ENCODE measurements around the gene INS. TPM values are rescaled to one million over a fixed set of nuclear protein-coding genes. Genes with fewer than 3 reads are reported as not detected.
"Not testable (repeated sequence)": the region's sequence is repeated elsewhere in the genome, so short reads cannot be mapped to it uniquely, and the experiment has no call there.

INS gene
- polyA plus RNA-seq, 5 donors, result not detected

GRCh38 chr11:2134022-2135010 is 26.7 kb downstream of the INS start:
- no peak for DNase-seq

DNA sequence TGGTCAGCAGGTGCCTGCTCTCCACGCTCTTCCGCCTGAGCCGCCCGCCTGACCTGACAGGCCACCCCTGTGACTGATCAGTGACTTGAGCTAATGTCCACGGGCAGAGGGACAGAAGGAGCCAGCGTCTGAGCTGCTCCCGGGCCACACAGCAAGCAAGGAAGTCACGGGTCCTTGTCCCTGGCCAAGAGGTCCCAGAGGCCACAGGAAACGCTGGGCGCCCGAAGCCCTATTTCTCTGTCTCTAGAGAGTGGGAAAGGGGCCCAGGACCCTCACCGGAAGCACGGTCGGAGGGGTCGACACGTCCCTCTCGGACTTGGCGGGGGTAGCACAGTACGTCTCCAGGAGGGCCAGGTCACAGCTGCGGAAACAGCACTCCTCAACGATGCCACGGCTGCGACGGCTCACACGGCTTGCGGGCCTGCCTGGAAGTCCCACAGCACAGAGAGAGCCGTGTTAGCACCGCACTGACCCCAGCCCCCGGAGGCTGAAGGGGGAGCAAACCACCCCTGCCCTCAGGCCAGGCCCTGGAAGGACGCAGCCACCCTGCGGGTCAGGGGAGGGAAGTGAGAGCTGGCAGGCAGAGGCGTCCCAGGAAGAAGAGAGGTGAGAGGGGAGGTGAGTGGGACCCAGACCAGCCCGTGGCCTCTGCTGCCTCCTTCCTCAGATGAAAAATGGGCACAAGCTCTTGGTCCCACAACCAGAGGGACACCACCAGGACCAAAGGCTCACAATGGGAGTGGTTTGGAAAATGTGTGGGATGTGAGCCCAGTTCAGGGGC is 27.6 kb downstream of the INS start:
- DNase-seq, result no peak

DNA sequence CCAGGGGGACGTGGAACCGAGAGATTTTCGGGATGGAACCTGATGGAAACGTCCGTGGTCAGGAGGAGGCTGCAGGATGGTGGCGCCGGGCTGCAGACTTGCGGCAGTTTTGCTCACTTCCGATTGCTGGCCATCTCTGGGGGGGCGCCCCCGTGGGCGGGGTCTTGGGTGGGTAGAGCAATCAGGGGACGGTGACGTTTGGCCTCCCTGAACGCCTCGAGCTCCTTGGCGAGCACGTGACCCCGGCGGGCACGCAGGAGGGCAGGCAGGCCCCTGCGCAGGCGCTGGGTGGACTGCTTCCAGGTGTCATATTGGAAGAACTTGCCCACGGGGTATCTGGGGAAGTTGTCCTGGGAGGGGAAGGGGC is 28.2 kb downstream of the INS start:
- DNase-seq, result no peak

DNA sequence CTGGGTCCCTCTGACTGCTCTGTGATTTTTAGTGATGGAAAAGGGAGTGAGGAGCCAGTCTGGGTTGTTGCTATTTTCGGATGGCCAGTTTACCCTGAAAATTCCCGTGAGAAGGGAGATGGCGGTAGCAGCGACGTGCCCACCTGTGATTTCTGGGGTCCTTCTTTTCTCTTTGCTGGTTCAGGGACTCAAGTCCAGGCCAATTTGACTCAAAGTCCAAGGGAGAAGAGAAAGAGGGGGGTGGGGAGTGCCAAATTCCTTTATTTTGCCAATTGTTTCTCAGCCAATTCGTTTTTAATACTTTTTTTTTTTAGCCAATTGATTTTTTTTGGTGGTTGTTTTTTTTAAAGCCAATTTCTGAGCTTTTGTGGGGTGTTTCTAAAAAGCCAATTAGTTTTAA is 28.8 kb downstream of the INS start:
- DNase-seq, result no peak

DNA sequence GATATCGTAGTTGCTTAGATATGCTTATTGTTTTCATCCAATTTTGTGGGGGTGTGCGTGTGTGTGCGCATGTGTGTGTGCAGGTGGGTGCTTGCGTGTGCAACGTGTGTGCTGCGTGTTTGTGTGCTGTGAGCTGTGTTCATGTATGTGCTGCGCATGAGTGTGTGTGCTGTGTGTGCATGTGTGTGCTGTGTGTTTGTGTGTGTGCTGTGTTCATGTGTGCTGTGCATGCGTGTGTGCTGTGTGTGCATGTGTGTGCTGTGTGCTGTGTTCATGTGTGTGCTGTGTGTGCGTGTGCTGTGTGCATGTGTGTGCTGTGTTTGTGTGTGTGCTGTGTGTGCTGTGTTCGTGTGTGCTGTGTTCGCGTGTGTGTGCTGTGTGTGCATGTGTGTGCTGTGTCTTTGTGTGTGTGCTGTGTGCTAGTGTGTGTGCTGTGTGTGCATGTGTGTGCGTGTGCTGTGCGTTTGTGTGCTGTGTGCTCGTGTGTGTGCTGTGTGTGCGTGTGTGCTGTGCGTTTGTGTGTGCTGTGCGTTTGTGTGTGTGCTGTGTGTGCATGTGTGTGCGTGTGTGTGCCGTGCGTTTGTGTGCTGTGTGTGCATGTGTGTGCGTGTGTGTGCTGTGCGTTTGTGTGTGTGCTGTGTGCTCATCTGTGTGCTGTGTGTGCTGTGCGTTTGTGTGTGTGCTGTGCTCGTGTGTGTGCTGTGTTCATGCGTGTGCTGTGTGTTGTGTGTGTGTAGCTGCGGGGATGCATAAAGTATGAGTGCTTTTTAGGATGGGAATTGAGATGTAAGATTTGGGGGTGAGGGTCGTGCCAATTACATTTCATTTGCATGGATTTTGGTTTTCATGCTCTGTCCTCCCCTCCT is 29.4 kb downstream of the INS start:
- DNase-seq, result no peak

GRCh38 chr11:2130881-2131352 is 30.1 kb downstream of the INS start:
- DNase-seq, result no peak

DNA sequence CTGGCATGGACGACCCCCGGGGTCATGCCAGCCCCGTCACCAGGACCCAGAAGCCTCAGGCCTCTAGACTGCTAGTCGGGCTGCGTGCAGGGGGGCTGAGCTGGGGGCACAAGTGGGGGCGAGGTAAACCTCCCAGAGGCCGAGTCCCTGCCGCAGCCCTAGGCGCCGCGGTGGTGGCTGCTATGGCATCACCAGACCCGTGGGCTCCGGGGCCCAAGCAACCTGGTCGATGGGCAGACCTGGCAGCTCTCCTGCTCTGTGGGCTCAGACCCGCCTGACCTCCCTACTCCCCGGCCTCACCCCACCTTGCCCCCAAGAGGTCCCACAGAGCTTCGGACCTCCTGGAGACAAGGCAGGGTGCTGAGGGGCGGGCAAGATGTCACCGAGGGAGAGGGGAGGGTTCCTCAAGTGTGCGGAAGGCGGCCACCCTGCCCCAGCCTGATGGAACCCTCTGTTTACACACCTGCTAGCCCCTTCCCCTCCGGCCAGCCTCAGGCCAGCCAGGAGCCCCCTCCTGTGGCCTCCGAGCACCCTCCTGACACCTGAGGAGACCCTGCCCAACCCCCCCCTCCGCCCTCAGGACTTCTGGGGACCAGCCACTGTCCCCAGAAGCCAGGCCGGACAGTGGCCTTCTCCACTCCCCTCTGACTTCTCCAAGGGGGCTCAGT is 31.2 kb downstream of the INS start:
- no peak for DNase-seq

DNA sequence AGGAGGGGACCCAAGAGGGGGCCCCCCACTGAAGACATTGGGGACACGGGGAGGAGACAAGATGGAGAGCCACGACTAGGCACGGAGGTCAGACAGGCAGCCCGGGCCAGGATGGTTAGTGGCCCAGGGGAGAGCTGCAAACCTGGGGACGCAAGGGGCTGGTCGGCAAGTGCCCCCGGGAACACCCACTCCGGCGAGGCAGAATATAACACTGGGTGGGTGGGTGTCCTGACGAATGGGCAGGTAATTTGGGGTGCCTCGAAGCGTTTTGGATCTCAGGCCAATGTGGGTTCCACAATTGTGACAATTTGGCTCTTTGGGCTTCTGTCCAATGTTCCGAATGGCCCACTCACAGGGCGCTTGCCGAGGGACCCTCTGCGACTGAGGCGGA is 31.7 kb downstream of the INS start:
- DNase-seq, result no peak

- no peak for DNase-seq
These were observed 32.3 kb downstream of the INS start for GRCh38 chr11:2128511-2129307.

GRCh38 chr11:2128130-2128510 is 32.9 kb downstream of the INS start:
- no peak for DNase-seq

- no peak for DNase-seq
These were observed 33.4 kb downstream of the INS start for GRCh38 chr11:2127482-2128129.

- no peak for DNase-seq
These were observed 34.4 kb downstream of the INS start for GRCh38 chr11:2126520-2127085.

- not testable (repeated sequence) for DNase-seq
These were observed 36.1 kb downstream of the INS start for GRCh38 chr11:2124736-2125484.

DNA sequence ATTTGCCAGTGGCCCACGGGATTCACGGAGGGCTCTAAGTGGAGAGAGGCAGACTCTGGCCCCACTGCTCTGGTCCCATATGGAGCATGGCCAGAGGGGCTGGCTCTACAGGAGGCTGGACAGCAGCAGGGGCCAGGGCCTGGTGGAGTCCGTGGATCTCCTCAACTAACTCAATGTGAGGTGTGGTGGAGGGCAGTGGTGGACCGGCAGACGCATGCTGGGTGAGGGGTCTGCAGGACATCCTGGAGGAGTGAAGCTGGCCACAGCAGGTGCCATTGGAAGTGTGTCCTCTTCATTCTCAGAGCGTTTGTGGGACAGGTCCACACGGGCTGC is 37.4 kb downstream of the INS start:
- no peak for DNase-seq

DNA sequence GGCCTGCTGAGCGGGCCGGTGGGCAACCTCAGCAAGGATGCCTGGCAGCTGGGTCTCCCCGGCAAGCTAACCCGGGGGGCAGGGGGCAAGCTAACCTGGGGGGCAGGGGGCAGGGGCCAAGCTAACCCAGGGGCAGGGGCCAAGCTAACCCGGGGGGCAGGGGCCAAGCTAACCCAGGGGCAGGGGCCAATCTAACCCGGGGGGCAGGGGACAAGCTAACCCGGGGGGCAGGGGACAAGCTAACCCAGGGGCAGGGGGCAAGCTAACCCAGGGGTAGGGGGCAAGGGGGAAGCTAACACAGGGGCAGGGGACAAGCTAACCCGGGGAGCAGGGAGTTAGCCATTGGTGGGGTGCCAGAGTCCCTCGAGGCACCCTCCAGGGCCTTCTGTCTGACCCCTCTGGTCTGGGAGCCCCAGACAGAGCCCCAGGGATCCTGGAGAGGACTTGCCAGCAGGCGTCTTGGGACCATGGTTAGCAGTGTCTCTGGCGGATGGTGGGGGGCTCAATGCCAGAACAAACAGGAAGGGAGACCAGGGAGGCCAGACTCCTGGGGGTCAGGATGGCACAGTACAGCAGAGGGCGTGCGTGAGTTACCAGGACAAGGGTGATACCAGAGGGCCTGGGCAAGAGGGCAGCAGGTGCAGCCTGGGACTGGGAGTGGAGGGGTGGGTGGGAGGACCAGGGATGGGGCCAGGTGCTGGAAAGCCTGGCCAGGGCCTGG is 37.9 kb downstream of the INS start:
- DNase-seq, result no peak

DNA sequence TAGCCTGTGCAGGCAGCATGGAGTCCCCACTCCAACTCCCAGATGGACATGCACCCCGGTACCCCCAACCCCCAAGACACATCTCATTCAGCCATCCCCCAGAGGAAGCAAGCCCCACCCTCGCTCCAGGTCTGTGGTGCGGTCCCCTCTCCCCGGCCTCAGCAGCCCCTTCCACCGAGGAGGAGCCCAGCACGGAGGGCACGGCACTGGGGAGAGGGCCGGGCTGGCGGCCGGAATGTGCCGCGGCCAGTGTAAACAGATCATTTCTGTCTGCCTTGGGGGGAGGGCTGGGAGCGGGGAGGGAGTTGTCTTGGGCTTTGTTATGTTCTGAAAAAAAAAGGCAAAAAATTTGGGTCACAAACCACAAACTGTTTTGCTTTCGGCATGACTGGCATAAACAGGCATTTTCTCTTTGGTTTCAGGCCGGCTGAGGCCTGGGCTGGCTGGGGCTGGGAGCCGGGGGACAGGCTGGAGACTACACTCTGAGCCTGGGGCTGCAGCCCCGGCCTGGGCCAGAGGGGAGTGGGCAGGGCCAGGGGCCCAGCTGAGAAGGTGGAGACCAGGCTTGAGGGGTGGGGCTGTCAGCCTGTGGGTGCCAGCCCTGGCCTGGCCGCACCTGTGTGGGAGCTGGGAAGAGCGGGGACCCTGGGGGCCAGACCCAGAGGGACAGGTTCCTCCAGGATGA is 38.6 kb downstream of the INS start:
- no peak for DNase-seq

All from right lung (tissue), 5 donors.